Measurements from ENCODE around the gene IFT80. TPM values are rescaled to one million over a fixed set of nuclear protein-coding genes. Genes with fewer than 3 reads are reported as not detected.

IFT80 gene
- total RNA-seq, 1 experiment from 2014 or later, result 26.9 TPM

GRCh38 chr3:160435747-160436146 is 36.7 kb upstream of the IFT80 start:
- no peaks in the 10 kb centered on the region for H3K9me3 Mint-ChIP-seq
- H3K4me3 Mint-ChIP-seq, result no peak overlapping the region
- POLR2A ChIA-PET, result interaction anchor here (3.6 kb wide), 1 partner anchor 14 kb away, joined by 12 read pairs; the partner anchor contains the start of gene TRIM59
- ATAC-seq (no peak), DNase-seq (ENCODE audit: low spot score) (no peak)
- CTCF ChIA-PET, result interaction anchor here (1.6 to 1.9 kb wide), 2 partner anchors 14 to 21 kb away, joined by 5 read pairs; partner anchors contain the start of gene TRIM59
- H3K4me1 Mint-ChIP-seq, result peaks cover 19% of the 10 kb centered on the region
- peak overlapping the region; percentile 57 for H3K27ac Mint-ChIP-seq
- TF ChIP-seq ELF4 (CRISPR knock-in tag; IDR thresholded peaks at IDR 0.05; ENCODE audit: low read depth) (no peak), HMGA2 (CRISPR knock-in tag; IDR thresholded peaks at IDR 0.05) (no peak)
- peaks cover 66% of the 10 kb centered on the region for H3K36me3 Mint-ChIP-seq
- no peaks in the 10 kb centered on the region for H3K27me3 Mint-ChIP-seq (ENCODE audit: low read depth)

- TF ChIP-seq CREB1 (CRISPR knock-in tag; IDR thresholded peaks at IDR 0.05) (no peak), IRF1 (CRISPR knock-in tag; IDR thresholded peaks at IDR 0.05) (no peak), ZNF532 (CRISPR knock-in tag; IDR thresholded peaks at IDR 0.05; ENCODE audit: borderline replicate concordance) (0 out of 2 replicates have a peak, but pooled peaks have one; percentile 14), NFATC4 (CRISPR knock-in tag; IDR thresholded peaks at IDR 0.05) (peak; percentile 44; the same call in 1 of the 2 replicates), ZNF219 (CRISPR knock-in tag; IDR thresholded peaks at IDR 0.05; ENCODE audit: borderline replicate concordance) (no peak), SOX15 (CRISPR knock-in tag; IDR thresholded peaks at IDR 0.05) (no peak), AR (CRISPR knock-in tag; IDR thresholded peaks at IDR 0.05) (peak; percentile 66; the same call in 1 of the 2 replicates), PRRX2 (CRISPR knock-in tag; IDR thresholded peaks at IDR 0.05) (0 out of 2 replicates have a peak, but pooled peaks have one; percentile 19)
- no peaks in the 10 kb centered on the region for H3K27me3 Mint-ChIP-seq (ENCODE audit: low read depth)
- H3K27ac Mint-ChIP-seq, result no peak overlapping the region; the same call in 1 of the 2 replicates
- ATAC-seq (no peak), DNase-seq (ENCODE audit: low spot score) (no peak)
- CTCF ChIA-PET, result interaction anchor here (1.6 to 1.9 kb wide), 2 partner anchors 14 to 20 kb away, joined by 5 read pairs; partner anchors contain the start of gene TRIM59
- H3K9me3 Mint-ChIP-seq, result no peaks in the 10 kb centered on the region
- POLR2A ChIA-PET, result interaction anchor here (3.6 kb wide), 1 partner anchor 14 kb away, joined by 12 read pairs; the partner anchor contains the start of gene TRIM59
- H3K4me1 Mint-ChIP-seq, result peaks cover 13% of the 10 kb centered on the region
- no peak overlapping the region for H3K4me3 Mint-ChIP-seq
- peaks cover 70% of the 10 kb centered on the region for H3K36me3 Mint-ChIP-seq
Measured at GRCh38 chr3:160435095-160435494, 36.1 kb upstream of the IFT80 start.

- Mint-ChIP-seq H3K4me1 (peaks cover 8% of the 10 kb centered on the region; the same call in 1 of the 2 replicates), H3K27ac (no peak overlapping the region), H3K36me3 (peaks cover 67% of the 10 kb centered on the region), H3K9me3 (no peaks in the 10 kb centered on the region), H3K27me3 (ENCODE audit: low read depth) (no peaks in the 10 kb centered on the region), H3K4me3 (no peak overlapping the region)
- ChIA-PET POLR2A (interaction anchor here (3.6 kb wide), 1 partner anchor 15 kb away, joined by 12 read pairs; the partner anchor contains the start of gene TRIM59), CTCF (no interaction called here)
- ATAC-seq (no peak), DNase-seq (ENCODE audit: low spot score) (no peak)
- TF ChIP-seq PRDM15 (CRISPR knock-in tag; IDR thresholded peaks at IDR 0.05) (no peak), FOXJ3 (CRISPR knock-in tag; IDR thresholded peaks at IDR 0.05; ENCODE audit: borderline replicate concordance) (no peak), FOXP4 (CRISPR knock-in tag; IDR thresholded peaks at IDR 0.05) (no peak)
Measured at GRCh38 chr3:160434071-160434470, 35.0 kb upstream of the IFT80 start.

Measured in WTC11 (cell line).